ENCODE measurements around the gene ATP6V1B1. TPM values are rescaled to one million over a fixed set of nuclear protein-coding genes. Genes with fewer than 3 reads are reported as not detected.
A peak's percentile ranks its signal among the peaks of the same experiment; 100 is the strongest.

Gene ATP6V1B1
- total and polyA plus RNA-seq, 2 of the 13 experiments (the other 11 are each of a cell fraction or from before 2014, with no cell fraction given), result 0.58 to 1.6 TPM

DNA sequence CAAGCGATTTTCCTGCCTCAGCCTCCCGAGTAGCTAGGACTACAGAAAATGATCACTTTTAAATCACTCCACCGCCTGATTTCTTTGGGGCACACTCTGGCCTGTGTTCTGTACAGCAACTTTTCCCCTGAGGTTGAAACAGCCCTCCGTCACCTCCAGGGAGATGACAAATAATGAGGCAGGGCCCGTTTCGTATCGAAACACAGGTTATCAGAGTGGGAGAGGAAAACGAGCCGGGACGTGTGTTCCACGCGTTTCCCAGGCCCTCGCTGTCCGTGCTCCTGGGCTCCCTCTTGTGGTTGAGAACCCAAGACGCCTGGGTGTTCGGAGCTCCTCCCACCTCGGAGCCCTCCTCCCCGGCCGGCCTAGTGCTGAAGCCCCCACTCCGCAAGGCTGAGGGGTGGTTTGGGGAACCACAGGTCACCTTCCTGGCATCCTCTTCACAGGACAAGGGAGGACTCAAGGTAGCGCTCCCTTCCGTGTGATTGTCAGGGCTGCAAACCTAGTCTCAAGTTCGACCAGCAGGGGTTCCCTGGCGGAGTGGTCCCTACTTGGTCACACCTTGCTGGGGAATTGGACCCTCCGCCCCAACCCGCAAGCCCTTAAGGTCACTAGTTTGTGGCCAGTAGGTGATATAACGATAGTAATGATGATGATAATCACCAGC is 12.8 kb downstream of the ATP6V1B1 start (continued):
- TF ChIP-seq ELF4 (CRISPR knock-in tag; IDR thresholded peaks at IDR 0.05; ENCODE audit: borderline replicate concordance), result no peak
- peak; percentile 72 for TF ChIP-seq GFI1 (CRISPR knock-in tag; IDR thresholded peaks at IDR 0.05; ENCODE audit: borderline replicate concordance)
- TF ChIP-seq MTA3 (CRISPR knock-in tag; IDR thresholded peaks at IDR 0.05), result no peak
- peak; percentile 55; the same call in 1 of the 2 replicates for TF ChIP-seq ZNF274 (CRISPR knock-in tag; IDR thresholded peaks at IDR 0.05)
- TF ChIP-seq ZNF350 (CRISPR knock-in tag; IDR thresholded peaks at IDR 0.05; ENCODE audit: borderline replicate concordance, low read depth), result peak; percentile 39; the same call in 1 of the 2 replicates
- TF ChIP-seq ZSCAN12 (CRISPR knock-in tag; IDR thresholded peaks at IDR 0.05), result peak; percentile 55; the same call in 1 of the 2 replicates
- TF ChIP-seq ZNF883 (CRISPR knock-in tag; IDR thresholded peaks at IDR 0.05; ENCODE audit: not compliant biosample characterization), result peak; percentile 61
- no peak for TF ChIP-seq ESRRA (CRISPR knock-in tag; IDR thresholded peaks at IDR 0.05; ENCODE audit: low read depth)
- 0 out of 2 replicates have a peak, but pooled peaks have one; percentile 30 for TF ChIP-seq DNMT3B (CRISPR knock-in tag; conservative IDR thresholded peaks at IDR 0.05)
- 0 out of 2 replicates have a peak, but pooled peaks have one; percentile 33 for TF ChIP-seq ZNF143 (CRISPR knock-in tag; IDR thresholded peaks at IDR 0.05)
- no peak for TF ChIP-seq HHEX (CRISPR knock-in tag; IDR thresholded peaks at IDR 0.05)
- 0 out of 2 replicates have a peak, but pooled peaks have one; percentile 40 for TF ChIP-seq ZNF331 (CRISPR knock-in tag; IDR thresholded peaks at IDR 0.05)
- TF ChIP-seq YEATS2 (CRISPR knock-in tag; IDR thresholded peaks at IDR 0.05; ENCODE audit: borderline replicate concordance), result 0 out of 2 replicates have a peak, but pooled peaks have one; percentile 27
- TF ChIP-seq DR1 (CRISPR knock-in tag; IDR thresholded peaks at IDR 0.05), result no peak
- TF ChIP-seq ZNF615 (CRISPR knock-in tag; IDR thresholded peaks at IDR 0.05; ENCODE audit: borderline replicate concordance), result no peak
- TF ChIP-seq ZFP90 (CRISPR knock-in tag; IDR thresholded peaks at IDR 0.05; ENCODE audit: borderline replicate concordance), result no peak; the same call in 1 of the 2 replicates
- no peak for TF ChIP-seq ZNF207 (IDR thresholded peaks at IDR 0.05; ENCODE audit: borderline replicate concordance)
- TF ChIP-seq, protein P1, sequence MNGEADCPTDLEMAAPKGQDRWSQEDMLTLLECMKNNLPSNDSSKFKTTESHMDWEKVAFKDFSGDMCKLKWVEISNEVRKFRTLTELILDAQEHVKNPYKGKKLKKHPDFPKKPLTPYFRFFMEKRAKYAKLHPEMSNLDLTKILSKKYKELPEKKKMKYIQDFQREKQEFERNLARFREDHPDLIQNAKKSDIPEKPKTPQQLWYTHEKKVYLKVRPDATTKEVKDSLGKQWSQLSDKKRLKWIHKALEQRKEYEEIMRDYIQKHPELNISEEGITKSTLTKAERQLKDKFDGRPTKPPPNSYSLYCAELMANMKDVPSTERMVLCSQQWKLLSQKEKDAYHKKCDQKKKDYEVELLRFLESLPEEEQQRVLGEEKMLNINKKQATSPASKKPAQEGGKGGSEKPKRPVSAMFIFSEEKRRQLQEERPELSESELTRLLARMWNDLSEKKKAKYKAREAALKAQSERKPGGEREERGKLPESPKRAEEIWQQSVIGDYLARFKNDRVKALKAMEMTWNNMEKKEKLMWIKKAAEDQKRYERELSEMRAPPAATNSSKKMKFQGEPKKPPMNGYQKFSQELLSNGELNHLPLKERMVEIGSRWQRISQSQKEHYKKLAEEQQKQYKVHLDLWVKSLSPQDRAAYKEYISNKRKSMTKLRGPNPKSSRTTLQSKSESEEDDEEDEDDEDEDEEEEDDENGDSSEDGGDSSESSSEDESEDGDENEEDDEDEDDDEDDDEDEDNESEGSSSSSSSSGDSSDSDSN (CRISPR knock-in tag; IDR thresholded peaks at IDR 0.05), result peak; percentile 53; the same call in 1 of the 2 replicates
- TF ChIP-seq SRSF1 (optimal IDR thresholded peaks at IDR 0.05; ENCODE audit: low read depth, low read length), result peak; percentile 42
- no peak for TF ChIP-seq NR2F2 (IDR thresholded peaks at IDR 0.05; ENCODE audit: borderline replicate concordance, low read depth)
- peak; percentile 71 for TF ChIP-seq ZFY (CRISPR knock-in tag; IDR thresholded peaks at IDR 0.05)
- peak; percentile 57; the same call in 1 of the 2 replicates for TF ChIP-seq ZNF891 (CRISPR knock-in tag; IDR thresholded peaks at IDR 0.05)
- TF ChIP-seq SRY (CRISPR knock-in tag; IDR thresholded peaks at IDR 0.05), result peak; percentile 25; the same call in 1 of the 2 replicates
- TF ChIP-seq, protein P2, sequence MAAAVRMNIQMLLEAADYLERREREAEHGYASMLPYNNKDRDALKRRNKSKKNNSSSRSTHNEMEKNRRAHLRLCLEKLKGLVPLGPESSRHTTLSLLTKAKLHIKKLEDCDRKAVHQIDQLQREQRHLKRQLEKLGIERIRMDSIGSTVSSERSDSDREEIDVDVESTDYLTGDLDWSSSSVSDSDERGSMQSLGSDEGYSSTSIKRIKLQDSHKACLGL (CRISPR knock-in tag; IDR thresholded peaks at IDR 0.05), result 0 out of 2 replicates have a peak, but pooled peaks have one; percentile 34
- TF ChIP-seq ZNF180 (CRISPR knock-in tag; IDR thresholded peaks at IDR 0.05; ENCODE audit: borderline replicate concordance, low read depth), result 0 out of 2 replicates have a peak, but pooled peaks have one; percentile 72
- TF ChIP-seq CCAR2 (optimal IDR thresholded peaks at IDR 0.05; ENCODE audit: low read depth, low read length), result no peak
- peak; percentile 38; the same call in 1 of the 2 replicates for TF ChIP-seq ZNF547 (CRISPR knock-in tag; IDR thresholded peaks at IDR 0.05)

All from HepG2 (cell line).